Astrocyte of the spinal cord (primary cell): ENCODE measurements around the gene GALNT2.

ENCODE experiments used
- DNase-seq: peaks from one replicate; pipeline ENCODE4 v3.0.0; 2011; ENCODE audit warnings: low read depth, low spot score
- H3K4me3 ChIP-seq: 2 replicates; pipeline ENCODE4 v1.5.1; 2011; ENCODE audit warnings: low read depth, mild to moderate bottlenecking, low read length, moderate library complexity
- in situ Hi-C: cut with HindIII; loops from 2 replicates; pipeline ENCODE4 v1.10.0; 2017; ENCODE audit warnings: low sequenced_read_pairs
- TF ChIP-seq, protein P1 (sequence below): IDR thresholded peaks from 2 replicates; pipeline ENCODE4 v1.5.1; 2012; ENCODE audit warnings: low read depth, mild to moderate bottlenecking, low read length, inconsistent platforms

The GALNT2 gene

DNA sequence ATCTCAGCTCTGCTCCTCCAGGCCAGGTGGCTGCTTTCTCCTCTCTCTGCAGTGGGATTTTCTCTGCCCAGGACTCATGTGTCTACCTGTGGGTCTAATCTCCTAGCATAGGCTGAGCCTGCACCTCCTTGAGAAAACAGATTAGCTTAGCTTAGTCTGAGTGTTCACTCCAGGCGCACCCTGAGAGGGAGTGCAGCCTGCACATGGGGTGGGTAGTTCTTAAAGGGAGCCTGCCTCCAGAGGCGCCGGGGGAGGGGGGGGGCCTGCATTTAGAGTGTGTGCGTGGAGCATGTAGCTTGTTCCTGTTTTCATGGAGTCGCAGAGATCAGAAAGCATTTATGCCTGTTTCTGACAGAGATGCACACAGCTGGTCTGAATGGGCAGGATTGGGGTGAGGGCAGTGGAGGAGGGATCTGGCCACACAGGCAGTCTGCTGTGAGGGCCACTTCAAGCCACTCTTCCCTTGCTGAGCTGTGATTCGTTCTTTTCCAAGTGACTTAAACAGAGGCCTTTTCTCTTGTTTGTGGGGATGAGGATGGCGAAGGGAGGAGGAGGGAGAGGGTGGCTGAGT, 45.2 kb downstream of the GALNT2 start:
- no peak for DNase-seq
- no peak overlapping the region for H3K4me3 ChIP-seq
- TF ChIP-seq, protein P1, sequence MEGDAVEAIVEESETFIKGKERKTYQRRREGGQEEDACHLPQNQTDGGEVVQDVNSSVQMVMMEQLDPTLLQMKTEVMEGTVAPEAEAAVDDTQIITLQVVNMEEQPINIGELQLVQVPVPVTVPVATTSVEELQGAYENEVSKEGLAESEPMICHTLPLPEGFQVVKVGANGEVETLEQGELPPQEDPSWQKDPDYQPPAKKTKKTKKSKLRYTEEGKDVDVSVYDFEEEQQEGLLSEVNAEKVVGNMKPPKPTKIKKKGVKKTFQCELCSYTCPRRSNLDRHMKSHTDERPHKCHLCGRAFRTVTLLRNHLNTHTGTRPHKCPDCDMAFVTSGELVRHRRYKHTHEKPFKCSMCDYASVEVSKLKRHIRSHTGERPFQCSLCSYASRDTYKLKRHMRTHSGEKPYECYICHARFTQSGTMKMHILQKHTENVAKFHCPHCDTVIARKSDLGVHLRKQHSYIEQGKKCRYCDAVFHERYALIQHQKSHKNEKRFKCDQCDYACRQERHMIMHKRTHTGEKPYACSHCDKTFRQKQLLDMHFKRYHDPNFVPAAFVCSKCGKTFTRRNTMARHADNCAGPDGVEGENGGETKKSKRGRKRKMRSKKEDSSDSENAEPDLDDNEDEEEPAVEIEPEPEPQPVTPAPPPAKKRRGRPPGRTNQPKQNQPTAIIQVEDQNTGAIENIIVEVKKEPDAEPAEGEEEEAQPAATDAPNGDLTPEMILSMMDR: no peak
- in situ Hi-C loops: no loop called here

DNA sequence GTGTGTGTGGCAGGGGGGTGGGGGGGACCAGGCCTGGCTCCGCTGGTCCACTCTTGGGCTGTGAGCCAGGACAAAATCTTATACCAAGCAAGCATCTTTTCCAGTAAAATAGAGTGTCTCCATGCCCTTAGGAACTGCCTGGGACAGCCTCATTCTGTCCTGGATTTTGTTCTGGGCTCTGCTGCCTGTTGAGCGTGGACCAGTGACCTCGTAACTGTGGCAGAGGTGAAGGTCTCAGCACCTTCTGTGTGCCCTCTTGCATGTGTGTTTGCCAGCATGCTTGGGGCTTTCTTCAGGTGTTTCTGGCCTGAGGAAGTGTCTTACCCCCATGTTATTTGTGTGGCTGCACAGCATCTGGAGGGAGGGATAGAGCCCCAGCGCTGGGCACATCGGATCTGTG, 45.7 kb downstream of the GALNT2 start:
- no peak for DNase-seq
- H3K4me3 ChIP-seq: no peak overlapping the region
- in situ Hi-C loops: no loop called here

DNA sequence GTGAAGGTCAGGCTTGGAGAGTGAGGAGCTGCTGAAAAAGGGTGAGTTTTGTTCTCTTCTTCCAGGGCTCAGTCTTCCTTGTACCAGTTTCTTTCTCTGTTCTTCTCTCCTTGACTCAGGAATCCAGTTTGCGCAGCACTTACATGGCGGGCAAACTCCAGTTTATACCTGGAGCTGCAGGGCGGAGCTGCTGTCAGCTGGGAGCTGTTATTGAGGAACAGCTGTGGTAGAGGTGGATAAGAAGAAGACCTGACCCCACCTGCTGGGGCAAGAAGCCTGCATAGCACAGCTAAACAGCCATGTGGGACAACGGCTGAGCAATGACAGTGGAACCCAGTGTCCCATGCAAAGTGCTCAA, 46.2 kb downstream of the GALNT2 start:
- no peak overlapping the region for H3K4me3 ChIP-seq
- in situ Hi-C loops: no loop called here
- no peak for DNase-seq
- TF ChIP-seq, protein P1: no peak

More for the DNA sequence above, 45.7 kb downstream of the GALNT2 start:
- TF ChIP-seq, protein P1: no peak

DNA sequence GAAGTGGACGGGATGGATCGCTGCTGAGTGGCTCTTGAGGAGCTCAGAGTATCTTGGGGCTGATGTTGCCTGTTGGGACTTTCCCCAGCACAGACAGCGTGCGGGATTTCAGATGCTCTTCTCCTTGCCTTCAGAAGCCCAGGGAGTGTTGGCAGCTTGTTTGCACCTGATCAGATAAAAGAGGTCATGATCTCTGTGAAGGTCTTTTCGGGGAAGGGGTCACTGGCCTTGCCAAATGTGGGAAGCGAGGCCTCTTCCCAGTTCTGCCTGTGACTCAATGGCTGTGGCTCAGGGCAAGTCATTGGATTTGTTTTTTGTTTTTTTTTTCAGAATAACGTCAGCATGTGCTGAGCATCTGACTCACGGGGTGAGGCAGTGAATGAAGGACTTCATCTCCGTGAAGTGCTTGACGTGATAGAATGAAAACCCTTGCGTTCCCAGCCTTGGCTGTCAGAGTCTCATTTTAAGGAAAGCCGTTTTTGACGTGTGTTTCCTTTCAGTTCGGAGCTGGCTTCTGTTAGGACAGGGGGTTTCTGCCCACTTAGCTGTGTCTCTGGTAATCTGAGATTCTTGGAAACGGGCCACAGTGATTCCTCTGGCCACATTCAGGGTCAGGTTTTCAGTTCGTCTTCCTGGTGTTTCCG, 46.7 kb downstream of the GALNT2 start:
- TF ChIP-seq, protein P1: no peak
- no peak overlapping the region for H3K4me3 ChIP-seq
- peak; percentile 97 for DNase-seq
- in situ Hi-C loops: no loop called here

DNA sequence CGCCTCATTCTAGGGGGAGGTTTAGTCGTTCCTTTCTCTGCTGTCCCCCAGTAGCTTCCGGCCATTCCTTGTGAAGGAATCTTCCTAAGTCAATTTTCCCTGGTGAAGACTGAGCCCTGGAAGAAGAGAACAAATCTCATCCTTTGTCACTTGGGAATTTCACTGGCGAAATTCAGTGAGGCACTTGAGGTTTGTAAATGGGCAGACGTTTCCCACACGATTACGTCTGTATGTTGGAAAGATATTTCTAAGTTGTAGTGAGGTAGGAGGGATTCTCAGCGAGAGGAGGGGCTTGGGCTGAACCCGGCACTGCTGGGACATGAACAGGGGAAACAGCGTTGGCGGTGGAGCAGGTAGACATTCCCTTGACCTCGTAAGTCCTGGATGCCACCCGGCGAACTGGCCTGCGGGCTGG, 47.2 kb downstream of the GALNT2 start:
- no peak overlapping the region for H3K4me3 ChIP-seq
- TF ChIP-seq, protein P1: no peak
- DNase-seq: no peak
- in situ Hi-C loops: no loop called here

DNA sequence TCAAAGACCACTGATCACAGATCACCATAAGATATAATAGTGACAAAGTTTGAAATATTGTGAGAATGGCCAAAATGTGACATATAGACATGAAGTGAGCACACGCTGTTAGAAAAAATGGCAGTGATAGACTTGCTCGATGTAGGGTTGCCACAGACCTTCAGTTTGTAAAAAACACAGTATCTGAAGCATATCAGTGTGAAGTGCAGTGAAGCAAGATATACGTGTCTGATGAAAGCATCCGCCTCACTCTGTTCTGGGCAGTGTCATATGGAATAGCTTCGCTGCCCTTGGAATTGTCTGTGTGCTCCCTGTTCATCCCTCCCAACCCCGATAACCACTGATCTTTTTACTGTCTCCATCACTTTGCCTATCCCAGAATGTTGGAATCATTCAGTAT, 50.7 kb downstream of the GALNT2 start:
- DNase-seq: no peak
- no peak overlapping the region for H3K4me3 ChIP-seq
- in situ Hi-C loops: no loop called here
- TF ChIP-seq, protein P1: no peak

DNA sequence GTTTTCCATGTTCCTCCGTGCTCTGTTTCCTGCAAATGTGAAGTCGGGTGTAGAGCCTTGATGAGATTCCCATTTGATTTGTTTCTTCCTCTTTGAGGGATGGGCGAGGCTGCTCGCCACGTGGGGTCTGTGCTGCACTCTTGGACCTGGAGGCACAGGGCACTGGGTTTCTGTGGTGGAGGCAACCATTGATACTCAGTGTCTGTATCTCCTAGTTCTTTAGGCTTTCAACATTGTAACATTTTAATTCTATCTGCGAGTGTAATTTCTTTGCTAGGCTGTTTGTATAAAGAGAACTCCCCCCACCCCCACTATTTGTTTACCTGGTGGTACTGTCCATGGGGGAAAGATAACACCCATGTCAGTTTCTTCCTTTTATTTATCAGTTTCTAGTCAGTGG, 52.3 kb downstream of the GALNT2 start:
- TF ChIP-seq, protein P1: no peak
- H3K4me3 ChIP-seq: no peak overlapping the region
- DNase-seq: no peak
- in situ Hi-C loops: no loop called here
